ENCODE results near the gene RCVRN. TPM values are rescaled to one million over a fixed set of nuclear protein-coding genes. Genes with fewer than 3 reads are reported as not detected.

The RCVRN gene
- total RNA-seq, 1 experiment from 2014 or later = not detected

DNA sequence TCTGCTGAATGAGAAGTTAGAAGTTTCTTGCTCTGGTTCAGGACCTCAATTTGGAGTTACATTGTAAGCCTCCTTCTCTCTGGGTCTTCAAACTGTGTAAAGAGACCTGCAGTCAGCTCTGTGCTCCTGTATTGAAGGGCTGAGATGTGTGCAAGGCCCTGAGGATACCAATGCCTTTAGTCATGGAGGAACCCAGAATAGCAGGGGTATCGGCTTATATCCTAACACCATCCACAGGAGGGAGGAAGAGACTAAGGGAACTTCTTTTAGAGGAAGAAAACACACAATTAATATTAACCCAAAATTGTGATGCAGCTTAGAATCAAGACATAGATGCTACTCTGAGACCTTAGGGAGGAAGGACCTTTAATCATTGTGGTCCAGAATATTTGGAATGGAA is 42.9 kb downstream of the RCVRN start:
- ChIA-PET POLR2A (no interaction called here), CTCF (no interaction called here)
- no peak overlapping the region for H3K27ac ChIP-seq (ENCODE audit: low read length)
- no peak overlapping the region for H3K4me3 ChIP-seq (ENCODE audit: low read depth in 2 of 2, low read length in 2 of 2)
- no peak for DNase-seq (ENCODE audit: low read depth, low spot score)
- BruUV-seq (replicated peaks) = no TSS peak
- H3K36me3 ChIP-seq (ENCODE audit: control insufficient read depth, insufficient read depth, low read length) = no peaks in the 10 kb centered on the region
- TF ChIP-seq, protein P1, sequence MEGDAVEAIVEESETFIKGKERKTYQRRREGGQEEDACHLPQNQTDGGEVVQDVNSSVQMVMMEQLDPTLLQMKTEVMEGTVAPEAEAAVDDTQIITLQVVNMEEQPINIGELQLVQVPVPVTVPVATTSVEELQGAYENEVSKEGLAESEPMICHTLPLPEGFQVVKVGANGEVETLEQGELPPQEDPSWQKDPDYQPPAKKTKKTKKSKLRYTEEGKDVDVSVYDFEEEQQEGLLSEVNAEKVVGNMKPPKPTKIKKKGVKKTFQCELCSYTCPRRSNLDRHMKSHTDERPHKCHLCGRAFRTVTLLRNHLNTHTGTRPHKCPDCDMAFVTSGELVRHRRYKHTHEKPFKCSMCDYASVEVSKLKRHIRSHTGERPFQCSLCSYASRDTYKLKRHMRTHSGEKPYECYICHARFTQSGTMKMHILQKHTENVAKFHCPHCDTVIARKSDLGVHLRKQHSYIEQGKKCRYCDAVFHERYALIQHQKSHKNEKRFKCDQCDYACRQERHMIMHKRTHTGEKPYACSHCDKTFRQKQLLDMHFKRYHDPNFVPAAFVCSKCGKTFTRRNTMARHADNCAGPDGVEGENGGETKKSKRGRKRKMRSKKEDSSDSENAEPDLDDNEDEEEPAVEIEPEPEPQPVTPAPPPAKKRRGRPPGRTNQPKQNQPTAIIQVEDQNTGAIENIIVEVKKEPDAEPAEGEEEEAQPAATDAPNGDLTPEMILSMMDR (IDR thresholded peaks at IDR 0.05) = no peak
- TF ChIP-seq SIN3A (IDR thresholded peaks at IDR 0.05; ENCODE audit: borderline replicate concordance, insufficient read depth, low read depth, low read length) (no peak), REST (IDR thresholded peaks at IDR 0.05; ENCODE audit: insufficient read depth in 1 of 2, low read depth in 2 of 2, low read length in 1 of 2) (no peak), TCF7L2 (IDR thresholded peaks at IDR 0.05; ENCODE audit: low read depth, low read length) (no peak), POLR2AphosphoS5 (IDR thresholded peaks at IDR 0.05; ENCODE audit: low read depth, low read length) (no peak)
- in situ Hi-C loops (cut with HindIII; ENCODE audit: low pct_unique_long_range_greater_than_20kb, low sequenced_read_pairs) = no loop called here
- H3K9me3 ChIP-seq (ENCODE audit: control insufficient read depth, insufficient read depth, low read depth, low read length) = no peaks in the 10 kb centered on the region
- no peaks in the 10 kb centered on the region; the same call in 1 of the 2 replicates for H3K27me3 ChIP-seq (ENCODE audit: control insufficient read depth, insufficient read depth, low read length)
- no peaks in the 10 kb centered on the region for H3K4me1 ChIP-seq (ENCODE audit: control insufficient read depth, insufficient read depth, low read length)
- ATAC-seq = no peak
- intact Hi-C loops (cut with micrococcal nuclease; ENCODE audit: unreplicated experiment) = no loop called here

DNA sequence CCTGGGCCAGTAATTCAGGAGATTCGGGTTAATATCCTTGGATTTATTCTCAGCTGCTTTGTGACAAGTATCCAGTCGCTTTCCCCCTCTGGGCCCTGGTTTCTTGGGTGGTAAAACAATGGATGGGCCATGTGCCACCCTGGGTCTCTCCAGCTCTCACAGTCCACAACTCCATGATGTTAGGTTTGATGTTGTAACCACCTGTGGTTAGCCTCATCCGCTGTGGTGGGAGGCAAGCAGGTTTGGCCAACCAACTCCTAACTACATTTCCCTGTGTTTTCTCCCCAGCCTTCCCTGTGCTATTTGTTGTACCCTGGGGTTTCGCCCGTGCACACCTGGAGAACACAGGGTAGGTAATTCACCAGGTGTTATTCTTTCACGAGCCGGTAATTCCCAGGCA is 44.2 kb downstream of the RCVRN start:
- no TSS peak for BruUV-seq (replicated peaks)
- Histone ChIP-seq H3K9me3 (ENCODE audit: control insufficient read depth, insufficient read depth, low read depth, low read length) (no peaks in the 10 kb centered on the region), H3K27me3 (ENCODE audit: control insufficient read depth, insufficient read depth, low read length) (no peaks in the 10 kb centered on the region; the same call in 1 of the 2 replicates), H3K27ac (ENCODE audit: low read length) (no peak overlapping the region), H3K4me3 (ENCODE audit: low read depth in 2 of 2, low read length in 2 of 2) (no peak overlapping the region), H3K4me1 (ENCODE audit: control insufficient read depth, insufficient read depth, low read length) (no peaks in the 10 kb centered on the region), H3K36me3 (ENCODE audit: control insufficient read depth, insufficient read depth, low read length) (no peaks in the 10 kb centered on the region)
- DNase-seq (ENCODE audit: low read depth, low spot score) (no peak), ATAC-seq (no peak)
- ChIA-PET CTCF (no interaction called here), POLR2A (no interaction called here)
- in situ Hi-C loops (cut with HindIII; ENCODE audit: low pct_unique_long_range_greater_than_20kb, low sequenced_read_pairs) = no loop called here
- TF ChIP-seq REST (IDR thresholded peaks at IDR 0.05; ENCODE audit: insufficient read depth in 1 of 2, low read depth in 2 of 2, low read length in 1 of 2) (no peak), POLR2AphosphoS5 (IDR thresholded peaks at IDR 0.05; ENCODE audit: low read depth, low read length) (no peak), TCF7L2 (IDR thresholded peaks at IDR 0.05; ENCODE audit: low read depth, low read length) (no peak), SIN3A (IDR thresholded peaks at IDR 0.05; ENCODE audit: borderline replicate concordance, insufficient read depth, low read depth, low read length) (no peak)
- TF ChIP-seq, protein P1 (IDR thresholded peaks at IDR 0.05) = no peak
- intact Hi-C loops (cut with micrococcal nuclease; ENCODE audit: unreplicated experiment) = no loop called here

Measured in Panc1 (cell line).